IgD-negative memory B cell (primary cell): ENCODE measurements around the gene IL17RA. TPM values are rescaled to one million over a fixed set of nuclear protein-coding genes. Genes with fewer than 3 reads are reported as not detected.

Experiments used
- H3K27ac Mint-ChIP-seq, 3 donors: one replicate each; pipeline ENCODE4 v1.8.0; 2020 to 2022; ENCODE audit warnings: mild to moderate bottlenecking in 3 of 3, mixed read lengths in 3 of 3, moderate library complexity in 1 of 3
- H3K27me3 Mint-ChIP-seq: one replicate; pipeline ENCODE4 v1.8.0; 2021; ENCODE audit warnings: mixed read lengths
- H3K36me3 Mint-ChIP-seq: one replicate; pipeline ENCODE4 v1.8.0; 2020; ENCODE audit warnings: mild to moderate bottlenecking, mixed read lengths
- H3K4me1 Mint-ChIP-seq, 3 donors: one replicate each; pipeline ENCODE4 v1.8.0; 2020 to 2022; ENCODE audit warnings: mixed read lengths in 3 of 3, mild to moderate bottlenecking in 1 of 3
- H3K4me3 Mint-ChIP-seq, 4 donors: one replicate each; pipeline ENCODE4 v1.8.0; 2020 to 2022; ENCODE audit warnings: mild to moderate bottlenecking in 4 of 4, mixed read lengths in 4 of 4, moderate library complexity in 3 of 4
- H3K9me3 Mint-ChIP-seq, 3 donors: one replicate each; pipeline ENCODE4 v1.8.0; 2020 to 2021; ENCODE audit warnings: mixed read lengths in 3 of 3, mild to moderate bottlenecking in 1 of 3
- polyA plus RNA-seq: library from polyadenylated mRNA; unstranded; fragments of 300-500 nt; fragmentation: Illumina TruSeq; gene quantifications from one replicate; pipeline ENCODE4 v1.2.3, GENCODE V29; 2021

IL17RA gene
- polyA plus RNA-seq, 1 donor from 2014 or later, result 13.5 TPM

- Mint-ChIP-seq H3K4me1 (peaks cover 22 to 35% (median 27%) of the 10 kb centered on the region in 3 donors), H3K9me3 (no peaks in the 10 kb centered on the region), H3K27me3 (peaks cover 19% of the 10 kb centered on the region), H3K4me3 (peak overlapping the region in 1 of 4 donors; percentile 8), H3K36me3 (peaks cover 4% of the 10 kb centered on the region), H3K27ac (peak overlapping the region in 1 of 3 donors; percentile 78)
Measured at GRCh38 chr22:17116572-17117330, 32.0 kb downstream of the IL17RA start.

GRCh38 chr22:17117400-17117799, 32.6 kb downstream of the IL17RA start:
- H3K4me1 Mint-ChIP-seq, result peaks cover 22 to 35% (median 27%) of the 10 kb centered on the region in 3 donors

GRCh38 chr22:17117890-17118289, 33.1 kb downstream of the IL17RA start:
- Mint-ChIP-seq H3K4me3 (peak overlapping the region; percentile 0 to 88 (median 66)), H3K27me3 (peaks cover 29% of the 10 kb centered on the region), H3K4me1 (peaks cover 22 to 35% (median 27%) of the 10 kb centered on the region in 3 donors), H3K9me3 (no peaks in the 10 kb centered on the region), H3K36me3 (peaks cover 4% of the 10 kb centered on the region), H3K27ac (peak overlapping the region in 1 of 3 donors; percentile 29)

More at GRCh38 chr22:17117400-17117799, 32.6 kb downstream of the IL17RA start:
- peak overlapping the region in 3 of 4 donors; percentile 54 to 88 (median 56) for H3K4me3 Mint-ChIP-seq
- peaks cover 24% of the 10 kb centered on the region for H3K27me3 Mint-ChIP-seq
- no peaks in the 10 kb centered on the region for H3K9me3 Mint-ChIP-seq
- peaks cover 4% of the 10 kb centered on the region for H3K36me3 Mint-ChIP-seq
- peak overlapping the region in 1 of 3 donors; percentile 68 for H3K27ac Mint-ChIP-seq

- H3K36me3 Mint-ChIP-seq, result peaks cover 2% of the 10 kb centered on the region
- no peaks in the 10 kb centered on the region for H3K9me3 Mint-ChIP-seq
- H3K27me3 Mint-ChIP-seq, result peaks cover 29% of the 10 kb centered on the region
- peaks cover 22 to 35% (median 27%) of the 10 kb centered on the region in 3 donors for H3K4me1 Mint-ChIP-seq
- H3K4me3 Mint-ChIP-seq, result peak overlapping the region; percentile 0 to 88 (median 66)
- peak overlapping the region in 1 of 3 donors; percentile 29 for H3K27ac Mint-ChIP-seq
Measured at GRCh38 chr22:17118342-17118741, 33.5 kb downstream of the IL17RA start.

GRCh38 chr22:17119481-17120202, 34.8 kb downstream of the IL17RA start:
- H3K4me3 Mint-ChIP-seq, result peak overlapping the region in 1 of 4 donors; percentile 72
- peaks cover 22 to 35% (median 27%) of the 10 kb centered on the region in 3 donors for H3K4me1 Mint-ChIP-seq
- H3K27ac Mint-ChIP-seq, result no peak overlapping the region
- H3K27me3 Mint-ChIP-seq, result peaks cover 29% of the 10 kb centered on the region
- no peaks in the 10 kb centered on the region for H3K9me3 Mint-ChIP-seq
- H3K36me3 Mint-ChIP-seq, result no peaks in the 10 kb centered on the region

GRCh38 chr22:17120281-17120680, 35.5 kb downstream of the IL17RA start:
- H3K4me3 Mint-ChIP-seq, result no peak overlapping the region
- H3K27ac Mint-ChIP-seq, result no peak overlapping the region
- H3K27me3 Mint-ChIP-seq, result peaks cover 29% of the 10 kb centered on the region
- no peaks in the 10 kb centered on the region for H3K36me3 Mint-ChIP-seq
- H3K4me1 Mint-ChIP-seq, result peaks cover 22 to 34% (median 27%) of the 10 kb centered on the region in 3 donors
- no peaks in the 10 kb centered on the region for H3K9me3 Mint-ChIP-seq

- peaks cover 29% of the 10 kb centered on the region for H3K27me3 Mint-ChIP-seq
- H3K4me3 Mint-ChIP-seq, result no peak overlapping the region
- peaks cover 22 to 29% (median 26%) of the 10 kb centered on the region in 3 donors for H3K4me1 Mint-ChIP-seq
- no peak overlapping the region for H3K27ac Mint-ChIP-seq
- H3K36me3 Mint-ChIP-seq, result no peaks in the 10 kb centered on the region
- H3K9me3 Mint-ChIP-seq, result no peaks in the 10 kb centered on the region
Measured at GRCh38 chr22:17120711-17121232, 36.0 kb downstream of the IL17RA start.

- peaks cover 28% of the 10 kb centered on the region for H3K27me3 Mint-ChIP-seq
- no peaks in the 10 kb centered on the region for H3K36me3 Mint-ChIP-seq
- H3K9me3 Mint-ChIP-seq, result no peaks in the 10 kb centered on the region
- no peak within 1 kb of the TSS for H3K27ac Mint-ChIP-seq
- peak within 1 kb of the TSS; percentile 28 to 79 (median 58) for H3K4me3 Mint-ChIP-seq
- peaks cover 19 to 22% (median 20%) of the 10 kb centered on the region in 3 donors for H3K4me1 Mint-ChIP-seq
Measured at GRCh38 chr22:17121233-17122195, 36.7 kb downstream of the IL17RA start, which contains the start of gene TMEM121B. Gene TMEM121B (minus strand): TSS chr22:17121360. CDS start chr22:17121127, 233 bp downstream.

GRCh38 chr22:17130199-17130598, 45.4 kb downstream of the IL17RA start:
- H3K27ac Mint-ChIP-seq, result no peak overlapping the region
- no peak overlapping the region for H3K4me3 Mint-ChIP-seq

GRCh38 chr22:17131686-17132085, 46.9 kb downstream of the IL17RA start:
- no peak overlapping the region for H3K27ac Mint-ChIP-seq
- H3K9me3 Mint-ChIP-seq, result no peaks in the 10 kb centered on the region
- peaks cover 1% of the 10 kb centered on the region for H3K27me3 Mint-ChIP-seq
- H3K4me3 Mint-ChIP-seq, result no peak overlapping the region
- H3K4me1 Mint-ChIP-seq, result peaks cover 0 to 1% (median 0%) of the 10 kb centered on the region in 3 donors
- no peaks in the 10 kb centered on the region for H3K36me3 Mint-ChIP-seq

More at GRCh38 chr22:17130199-17130598, 45.4 kb downstream of the IL17RA start:
- Mint-ChIP-seq H3K9me3 (no peaks in the 10 kb centered on the region), H3K36me3 (no peaks in the 10 kb centered on the region), H3K27me3 (peaks cover 1% of the 10 kb centered on the region), H3K4me1 (peaks cover 0 to 1% (median 0%) of the 10 kb centered on the region in 3 donors)

- H3K4me3 Mint-ChIP-seq, result no peak overlapping the region
- H3K36me3 Mint-ChIP-seq, result no peaks in the 10 kb centered on the region
- no peak overlapping the region for H3K27ac Mint-ChIP-seq
- H3K27me3 Mint-ChIP-seq, result no peaks in the 10 kb centered on the region
- no peaks in the 10 kb centered on the region for H3K9me3 Mint-ChIP-seq
- peaks cover 0 to 1% (median 0%) of the 10 kb centered on the region in 3 donors for H3K4me1 Mint-ChIP-seq
Measured at GRCh38 chr22:17132112-17132511, 47.3 kb downstream of the IL17RA start.

- Mint-ChIP-seq H3K4me1 (peaks cover 0 to 1% (median 0%) of the 10 kb centered on the region in 3 donors), H3K36me3 (no peaks in the 10 kb centered on the region), H3K27ac (no peak overlapping the region)
Measured at GRCh38 chr22:17133137-17133536, 48.3 kb downstream of the IL17RA start.

GRCh38 chr22:17135153-17135760, 50.5 kb downstream of the IL17RA start:
- no peaks in the 10 kb centered on the region for H3K36me3 Mint-ChIP-seq
- no peaks in the 10 kb centered on the region for H3K9me3 Mint-ChIP-seq
- H3K27ac Mint-ChIP-seq, result no peak overlapping the region
- H3K27me3 Mint-ChIP-seq, result no peaks in the 10 kb centered on the region
- no peak overlapping the region for H3K4me3 Mint-ChIP-seq
- H3K4me1 Mint-ChIP-seq, result peaks cover 0 to 1% (median 0%) of the 10 kb centered on the region in 3 donors

More at GRCh38 chr22:17133137-17133536, 48.3 kb downstream of the IL17RA start:
- Mint-ChIP-seq H3K4me3 (no peak overlapping the region), H3K9me3 (no peaks in the 10 kb centered on the region), H3K27me3 (no peaks in the 10 kb centered on the region)

GRCh38 chr22:17137170-17137569, 52.4 kb downstream of the IL17RA start:
- no peaks in the 10 kb centered on the region for H3K27me3 Mint-ChIP-seq
- no peak overlapping the region for H3K4me3 Mint-ChIP-seq
- no peaks in the 10 kb centered on the region for H3K9me3 Mint-ChIP-seq
- no peaks in the 10 kb centered on the region for H3K4me1 Mint-ChIP-seq
- no peak overlapping the region for H3K27ac Mint-ChIP-seq
- no peaks in the 10 kb centered on the region for H3K36me3 Mint-ChIP-seq
